GM23338 (cell line): ENCODE data around the gene SLC39A10. TPM values are rescaled to one million over a fixed set of nuclear protein-coding genes. Genes with fewer than 3 reads are reported as not detected.

Experiments used
- ATAC-seq: fragments of 200-7000 bp; cut with Tn5 transposase; 3 replicates; pipeline ENCODE4 v1.9.1; 2020
- DNase-seq: peaks from one replicate; pipeline ENCODE4 v3.0.0-alpha.2; 2015; ENCODE audit warnings: low spot score
- H2AFZ ChIP-seq: fragments of 200-600 bp; sonication (generic); 2 replicates; pipeline ENCODE4 v1.8.0; 2016; ENCODE audit warnings: antibody characterized with exemption, mild to moderate bottlenecking, moderate library complexity
- H3F3A ChIP-seq: fragments of 200-600 bp; sonication (generic); replicated peaks from 2 replicates; pipeline ENCODE4 v1.8.0; 2017; ENCODE audit warnings: antibody characterized with exemption, mixed run types, low read depth
- H3K27ac ChIP-seq: fragments of 200-600 bp; sonication (generic); 2 replicates; pipeline ENCODE4 v1.6.1; 2016; ENCODE audit warnings: low read depth
- H3K27me3 ChIP-seq: fragments of 200-600 bp; sonication (generic); 2 replicates; pipeline ENCODE4 v1.8.0; 2016; ENCODE audit warnings: mild to moderate bottlenecking, mixed run types, moderate library complexity; ENCODE audit not compliant: insufficient read depth
- H3K36me3 ChIP-seq: fragments of 200-600 bp; sonication (generic); 2 replicates; pipeline ENCODE4 v1.8.0; 2016; ENCODE audit warnings: mild to moderate bottlenecking; ENCODE audit not compliant: insufficient read depth
- H3K4me1 ChIP-seq: fragments of 200-600 bp; sonication (generic); 2 replicates; pipeline ENCODE4 v1.8.0; 2016; ENCODE audit warnings: mild to moderate bottlenecking, moderate library complexity; ENCODE audit not compliant: insufficient read depth
- H3K4me2 ChIP-seq: fragments of 200-600 bp; sonication (generic); 2 replicates; pipeline ENCODE4 v1.7.1; 2017; ENCODE audit warnings: mixed run types
- H3K4me3 ChIP-seq: fragments of 200-600 bp; sonication (generic); 2 replicates; pipeline ENCODE4 v1.6.1; 2016; ENCODE audit warnings: mixed run types
- H3K79me2 ChIP-seq: fragments of 200-600 bp; sonication (generic); replicated peaks from 2 replicates; pipeline ENCODE4 v1.8.0; 2017; ENCODE audit warnings: mild to moderate bottlenecking; ENCODE audit not compliant: insufficient read depth
- H3K9me2 ChIP-seq: fragments of 200-600 bp; sonication (generic); 2 replicates; pipeline ENCODE4 v1.8.0; 2017; ENCODE audit not compliant: insufficient read depth
- H4K20me1 ChIP-seq: fragments of 200-600 bp; sonication (generic); replicated peaks from 2 replicates; pipeline ENCODE4 v1.8.0; 2017; ENCODE audit warnings: mild to moderate bottlenecking; ENCODE audit not compliant: insufficient read depth
- H3K27ac Mint-ChIP-seq: 2 replicates; pipeline ENCODE4 v1.8.0; 2020; ENCODE audit warnings: inconsistent platforms, mild to moderate bottlenecking, moderate library complexity, mixed read lengths
- H3K27me3 Mint-ChIP-seq: 3 replicates; pipeline ENCODE4 v1.8.0; 2022; ENCODE audit warnings: low read depth, mild to moderate bottlenecking, moderate library complexity, mixed read lengths, inconsistent platforms; ENCODE audit not compliant: insufficient read depth, poor library complexity
- H3K36me3 Mint-ChIP-seq: 3 replicates; pipeline ENCODE4 v1.8.0; 2021; ENCODE audit warnings: low read depth, mild to moderate bottlenecking, inconsistent platforms, moderate library complexity, mixed read lengths
- H3K4me1 Mint-ChIP-seq: 3 replicates; pipeline ENCODE4 v1.8.0; 2020; ENCODE audit warnings: mild to moderate bottlenecking, inconsistent platforms, mixed read lengths
- H3K4me3 Mint-ChIP-seq: 3 replicates; pipeline ENCODE4 v1.8.0; 2021; ENCODE audit warnings: moderate library complexity, mild to moderate bottlenecking, inconsistent platforms, mixed read lengths
- H3K9me3 Mint-ChIP-seq: 3 replicates; pipeline ENCODE4 v1.8.0; 2020; ENCODE audit warnings: moderate library complexity, mild to moderate bottlenecking, inconsistent platforms, mixed read lengths
- CREB1 ChIP-seq: fragments of 250-450 bp; sonication (Bioruptor Pico); IDR thresholded peaks from 2 replicates; pipeline ENCODE4 v1.5.0; 2020; ENCODE audit warnings: low read depth, mild to moderate bottlenecking, moderate library complexity
- EZH2phosphoT487 ChIP-seq: fragments of 200-600 bp; sonication (generic); IDR thresholded peaks from one replicate; pipeline ENCODE4 v1.8.1; 2018; ENCODE audit warnings: antibody characterized with exemption; ENCODE audit not compliant: unreplicated experiment
- NANOG ChIP-seq: IDR thresholded peaks from 2 replicates; pipeline ENCODE4 v1.6.1; 2016; ENCODE audit warnings: antibody characterized with exemption, borderline replicate concordance
- REST ChIP-seq: IDR thresholded peaks from one replicate; pipeline ENCODE4 v1.6.1; 2018; ENCODE audit warnings: antibody characterized with exemption; ENCODE audit not compliant: unreplicated experiment
- STAT1 ChIP-seq: IDR thresholded peaks from one replicate; pipeline ENCODE4 v1.6.1; 2016; ENCODE audit warnings: antibody characterized with exemption; ENCODE audit not compliant: unreplicated experiment
- ZNF114 ChIP-seq: fragments of 250-450 bp; sonication (Bioruptor Pico); IDR thresholded peaks from 2 replicates; pipeline ENCODE4 v1.5.0; 2020; ENCODE audit warnings: mild to moderate bottlenecking, moderate library complexity
- polyA plus RNA-seq: library from polyadenylated mRNA; unstranded; fragments of >200 nt; fragmentation: Nextera tagmentation; extraction: Ambion mirVana; gene quantifications from 2 replicates; pipeline ENCODE4 v1.2.1, GENCODE V29; 2016
- total RNA-seq: library from RNA; depleted of rRNA; stranded (reverse); fragments of >200 nt; shearing (Covaris generic); gene quantifications from 2 replicates; pipeline ENCODE4 v1.2.3, GENCODE V29; 2014
- TF ChIP-seq, protein P1 (sequence below), 2 experiments: fragments of 200-600 bp in 1 of 2; sonication (generic) in 1 of 2; conservative IDR thresholded peaks; 2 replicates each; pipeline versions ENCODE4 v1.5.1 to v1.6.1; 2016 to 2017; ENCODE audit warnings: antibody characterized with exemption in 2 of 2, low read depth in 2 of 2, mild to moderate bottlenecking in 2 of 2, moderate library complexity in 1 of 2
- TF ChIP-seq, protein P2 (sequence below): fragments of 250-450 bp; sonication (Bioruptor Pico); IDR thresholded peaks from 2 replicates; pipeline ENCODE4 v1.5.0; 2020; ENCODE audit warnings: mild to moderate bottlenecking, moderate library complexity

Gene SLC39A10
- total and polyA plus RNA-seq, 2 experiments from 2014 or later: 261 to 356 TPM

DNA sequence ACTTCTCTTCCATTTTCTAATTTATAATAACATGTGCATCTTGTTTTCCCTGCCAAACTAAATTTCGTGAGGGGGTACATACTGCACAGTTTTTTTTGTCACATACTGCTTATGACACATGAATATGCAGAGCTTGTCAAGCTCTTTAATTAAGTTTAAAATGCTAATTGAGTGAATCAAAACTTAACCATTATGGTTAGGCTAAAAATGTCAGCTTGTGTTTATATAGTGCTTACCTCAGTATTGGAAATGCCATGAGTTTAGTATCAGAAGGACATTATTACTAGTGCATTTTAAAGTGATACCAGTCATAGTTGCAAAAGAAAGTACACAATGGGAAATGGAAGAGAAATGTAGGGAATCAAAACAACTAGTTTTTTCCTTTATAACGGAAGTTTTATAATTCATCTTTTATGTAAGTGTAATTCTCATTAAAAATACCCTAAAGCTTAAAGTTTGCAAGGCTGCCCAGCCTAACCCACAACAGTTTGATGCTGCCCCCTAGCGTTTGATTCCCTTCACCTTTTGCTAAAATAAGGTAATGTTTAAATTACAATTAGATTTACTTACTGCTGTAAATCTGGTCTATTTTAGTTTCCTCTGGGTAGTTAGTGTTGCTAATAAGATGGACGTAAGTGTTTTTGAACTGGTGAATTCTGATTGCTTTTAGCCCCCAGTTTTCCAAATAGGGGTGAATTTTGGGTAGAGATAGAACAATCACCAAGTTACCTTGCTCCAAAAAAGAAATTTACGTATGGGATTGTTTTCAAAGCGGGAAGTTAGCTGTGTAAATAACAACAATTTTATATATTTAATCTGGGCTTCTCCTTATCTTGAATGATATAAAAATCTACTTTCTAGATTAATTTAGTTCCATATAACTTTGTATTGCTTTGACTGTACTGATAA lies 3.2 kb downstream of the SLC39A10 start:
- Mint-ChIP-seq H3K27me3 (peaks cover 14% of the 10 kb centered on the region), H3K4me3 (peak overlapping the region; percentile 91), H3K4me1 (peaks cover 36% of the 10 kb centered on the region), H3K36me3 (peaks cover 16% of the 10 kb centered on the region), H3K9me3 (no peaks in the 10 kb centered on the region), H3K27ac (no peak overlapping the region)
- Histone ChIP-seq H3K9me2 (no peaks in the 10 kb centered on the region), H3K79me2 (peaks cover 76% of the 10 kb centered on the region), H3K4me1 (peaks cover 27% of the 10 kb centered on the region), H3K4me2 (peak overlapping the region; percentile 74), H3K27ac (no peak overlapping the region), H3K4me3 (no peak overlapping the region), H3K27me3 (no peaks in the 10 kb centered on the region), H4K20me1 (peaks cover 15% of the 10 kb centered on the region; the same call in 1 of the 2 replicates), H3K36me3 (no peaks in the 10 kb centered on the region), H3F3A (no peaks in the 10 kb centered on the region), H2AFZ (no peak overlapping the region)
- TF ChIP-seq, protein P1, sequence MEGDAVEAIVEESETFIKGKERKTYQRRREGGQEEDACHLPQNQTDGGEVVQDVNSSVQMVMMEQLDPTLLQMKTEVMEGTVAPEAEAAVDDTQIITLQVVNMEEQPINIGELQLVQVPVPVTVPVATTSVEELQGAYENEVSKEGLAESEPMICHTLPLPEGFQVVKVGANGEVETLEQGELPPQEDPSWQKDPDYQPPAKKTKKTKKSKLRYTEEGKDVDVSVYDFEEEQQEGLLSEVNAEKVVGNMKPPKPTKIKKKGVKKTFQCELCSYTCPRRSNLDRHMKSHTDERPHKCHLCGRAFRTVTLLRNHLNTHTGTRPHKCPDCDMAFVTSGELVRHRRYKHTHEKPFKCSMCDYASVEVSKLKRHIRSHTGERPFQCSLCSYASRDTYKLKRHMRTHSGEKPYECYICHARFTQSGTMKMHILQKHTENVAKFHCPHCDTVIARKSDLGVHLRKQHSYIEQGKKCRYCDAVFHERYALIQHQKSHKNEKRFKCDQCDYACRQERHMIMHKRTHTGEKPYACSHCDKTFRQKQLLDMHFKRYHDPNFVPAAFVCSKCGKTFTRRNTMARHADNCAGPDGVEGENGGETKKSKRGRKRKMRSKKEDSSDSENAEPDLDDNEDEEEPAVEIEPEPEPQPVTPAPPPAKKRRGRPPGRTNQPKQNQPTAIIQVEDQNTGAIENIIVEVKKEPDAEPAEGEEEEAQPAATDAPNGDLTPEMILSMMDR (conservative IDR thresholded peaks at IDR 0.05; ENCODE audit: low read depth in 2 of 2): peak; percentile 87 to 98
- TF ChIP-seq NANOG (no peak), EZH2phosphoT487 (no peak), ZNF114 (CRISPR knock-in tag) (no peak)
- ATAC-seq (no peak), DNase-seq (peak; percentile 91)

- Histone ChIP-seq H3K36me3 (no peaks in the 10 kb centered on the region), H3K79me2 (peaks cover 95% of the 10 kb centered on the region), H3K27ac (peak overlapping the region; percentile 6; the same call in 1 of the 2 replicates), H4K20me1 (peaks cover 15% of the 10 kb centered on the region; the same call in 1 of the 2 replicates), H3K27me3 (no peaks in the 10 kb centered on the region), H3K9me2 (no peaks in the 10 kb centered on the region), H2AFZ (no peak overlapping the region), H3F3A (no peaks in the 10 kb centered on the region), H3K4me3 (no peak overlapping the region), H3K4me2 (no peak overlapping the region), H3K4me1 (peaks cover 27% of the 10 kb centered on the region)
- no peak for DNase-seq
- Mint-ChIP-seq H3K4me3 (no peak overlapping the region), H3K27ac (peak overlapping the region; percentile 61; the same call in 1 of the 2 replicates), H3K4me1 (peaks cover 39% of the 10 kb centered on the region), H3K27me3 (peaks cover 11% of the 10 kb centered on the region), H3K36me3 (peaks cover 14% of the 10 kb centered on the region), H3K9me3 (no peaks in the 10 kb centered on the region)
- no peak for ATAC-seq
- TF ChIP-seq EZH2phosphoT487 (no peak), NANOG (no peak), REST (no peak), CREB1 (CRISPR knock-in tag) (no peak), STAT1 (no peak)
- TF ChIP-seq, protein P2, sequence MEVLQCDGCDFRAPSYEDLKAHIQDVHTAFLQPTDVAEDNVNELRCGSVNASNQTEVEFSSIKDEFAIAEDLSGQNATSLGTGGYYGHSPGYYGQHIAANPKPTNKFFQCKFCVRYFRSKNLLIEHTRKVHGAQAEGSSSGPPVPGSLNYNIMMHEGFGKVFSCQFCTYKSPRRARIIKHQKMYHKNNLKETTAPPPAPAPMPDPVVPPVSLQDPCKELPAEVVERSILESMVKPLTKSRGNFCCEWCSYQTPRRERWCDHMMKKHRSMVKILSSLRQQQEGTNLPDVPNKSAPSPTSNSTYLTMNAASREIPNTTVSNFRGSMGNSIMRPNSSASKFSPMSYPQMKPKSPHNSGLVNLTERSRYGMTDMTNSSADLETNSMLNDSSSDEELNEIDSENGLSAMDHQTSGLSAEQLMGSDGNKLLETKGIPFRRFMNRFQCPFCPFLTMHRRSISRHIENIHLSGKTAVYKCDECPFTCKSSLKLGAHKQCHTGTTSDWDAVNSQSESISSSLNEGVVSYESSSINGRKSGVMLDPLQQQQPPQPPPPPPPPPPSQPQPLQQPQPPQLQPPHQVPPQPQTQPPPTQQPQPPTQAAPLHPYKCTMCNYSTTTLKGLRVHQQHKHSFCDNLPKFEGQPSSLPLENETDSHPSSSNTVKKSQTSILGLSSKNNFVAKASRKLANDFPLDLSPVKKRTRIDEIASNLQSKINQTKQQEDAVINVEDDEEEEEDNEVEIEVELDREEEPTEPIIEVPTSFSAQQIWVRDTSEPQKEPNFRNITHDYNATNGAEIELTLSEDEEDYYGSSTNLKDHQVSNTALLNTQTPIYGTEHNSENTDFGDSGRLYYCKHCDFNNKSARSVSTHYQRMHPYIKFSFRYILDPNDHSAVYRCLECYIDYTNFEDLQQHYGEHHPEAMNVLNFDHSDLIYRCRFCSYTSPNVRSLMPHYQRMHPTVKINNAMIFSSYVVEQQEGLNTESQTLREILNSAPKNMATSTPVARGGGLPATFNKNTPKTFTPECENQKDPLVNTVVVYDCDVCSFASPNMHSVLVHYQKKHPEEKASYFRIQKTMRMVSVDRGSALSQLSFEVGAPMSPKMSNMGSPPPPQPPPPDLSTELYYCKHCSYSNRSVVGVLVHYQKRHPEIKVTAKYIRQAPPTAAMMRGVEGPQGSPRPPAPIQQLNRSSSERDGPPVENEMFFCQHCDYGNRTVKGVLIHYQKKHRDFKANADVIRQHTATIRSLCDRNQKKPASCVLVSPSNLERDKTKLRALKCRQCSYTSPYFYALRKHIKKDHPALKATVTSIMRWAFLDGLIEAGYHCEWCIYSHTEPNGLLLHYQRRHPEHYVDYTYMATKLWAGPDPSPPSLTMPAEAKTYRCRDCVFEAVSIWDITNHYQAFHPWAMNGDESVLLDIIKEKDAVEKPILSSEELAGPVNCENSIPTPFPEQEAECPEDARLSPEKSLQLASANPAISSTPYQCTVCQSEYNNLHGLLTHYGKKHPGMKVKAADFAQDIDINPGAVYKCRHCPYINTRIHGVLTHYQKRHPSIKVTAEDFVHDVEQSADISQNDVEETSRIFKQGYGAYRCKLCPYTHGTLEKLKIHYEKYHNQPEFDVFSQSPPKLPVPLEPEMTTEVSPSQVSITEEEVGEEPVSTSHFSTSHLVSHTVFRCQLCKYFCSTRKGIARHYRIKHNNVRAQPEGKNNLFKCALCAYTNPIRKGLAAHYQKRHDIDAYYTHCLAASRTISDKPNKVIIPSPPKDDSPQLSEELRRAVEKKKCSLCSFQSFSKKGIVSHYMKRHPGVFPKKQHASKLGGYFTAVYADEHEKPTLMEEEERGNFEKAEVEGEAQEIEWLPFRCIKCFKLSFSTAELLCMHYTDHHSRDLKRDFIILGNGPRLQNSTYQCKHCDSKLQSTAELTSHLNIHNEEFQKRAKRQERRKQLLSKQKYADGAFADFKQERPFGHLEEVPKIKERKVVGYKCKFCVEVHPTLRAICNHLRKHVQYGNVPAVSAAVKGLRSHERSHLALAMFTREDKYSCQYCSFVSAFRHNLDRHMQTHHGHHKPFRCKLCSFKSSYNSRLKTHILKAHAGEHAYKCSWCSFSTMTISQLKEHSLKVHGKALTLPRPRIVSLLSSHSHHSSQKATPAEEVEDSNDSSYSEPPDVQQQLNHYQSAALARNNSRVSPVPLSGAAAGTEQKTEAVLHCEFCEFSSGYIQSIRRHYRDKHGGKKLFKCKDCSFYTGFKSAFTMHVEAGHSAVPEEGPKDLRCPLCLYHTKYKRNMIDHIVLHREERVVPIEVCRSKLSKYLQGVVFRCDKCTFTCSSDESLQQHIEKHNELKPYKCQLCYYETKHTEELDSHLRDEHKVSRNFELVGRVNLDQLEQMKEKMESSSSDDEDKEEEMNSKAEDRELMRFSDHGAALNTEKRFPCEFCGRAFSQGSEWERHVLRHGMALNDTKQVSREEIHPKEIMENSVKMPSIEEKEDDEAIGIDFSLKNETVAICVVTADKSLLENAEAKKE (CRISPR knock-in tag): no peak
Measured at GRCh38 chr2:195662138-195662537, 5.1 kb downstream of the SLC39A10 start.
